Measurements from ENCODE around the gene HERC6.

HERC6 gene

DNA sequence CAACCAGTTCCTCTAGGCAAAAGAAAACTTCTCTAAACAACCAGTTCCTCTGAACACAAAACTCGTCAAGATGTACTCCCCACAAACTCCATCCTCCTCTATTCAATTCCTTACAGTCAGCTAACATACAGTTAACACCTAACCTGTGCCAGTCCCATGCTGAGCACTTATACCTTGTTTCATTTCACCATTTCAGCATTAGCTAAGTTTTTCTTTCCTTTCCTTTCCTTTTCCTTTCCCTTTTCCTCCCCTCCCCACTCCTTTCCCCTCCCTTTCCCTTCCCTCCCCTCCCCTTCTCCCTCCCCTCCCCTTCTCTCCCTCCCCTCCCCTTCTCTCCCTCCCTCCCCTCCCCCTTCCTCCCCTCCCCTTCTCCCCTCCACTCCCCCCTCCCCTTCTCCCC, 13.1 kb downstream of the HERC6 start:
- no peak overlapping the region for H3K4me3 ChIP-seq (ENCODE audit: low read depth, low read length)
- H2AFZ ChIP-seq = no peak overlapping the region
- no peak overlapping the region for H3K27ac ChIP-seq
- TF ChIP-seq, protein P1, sequence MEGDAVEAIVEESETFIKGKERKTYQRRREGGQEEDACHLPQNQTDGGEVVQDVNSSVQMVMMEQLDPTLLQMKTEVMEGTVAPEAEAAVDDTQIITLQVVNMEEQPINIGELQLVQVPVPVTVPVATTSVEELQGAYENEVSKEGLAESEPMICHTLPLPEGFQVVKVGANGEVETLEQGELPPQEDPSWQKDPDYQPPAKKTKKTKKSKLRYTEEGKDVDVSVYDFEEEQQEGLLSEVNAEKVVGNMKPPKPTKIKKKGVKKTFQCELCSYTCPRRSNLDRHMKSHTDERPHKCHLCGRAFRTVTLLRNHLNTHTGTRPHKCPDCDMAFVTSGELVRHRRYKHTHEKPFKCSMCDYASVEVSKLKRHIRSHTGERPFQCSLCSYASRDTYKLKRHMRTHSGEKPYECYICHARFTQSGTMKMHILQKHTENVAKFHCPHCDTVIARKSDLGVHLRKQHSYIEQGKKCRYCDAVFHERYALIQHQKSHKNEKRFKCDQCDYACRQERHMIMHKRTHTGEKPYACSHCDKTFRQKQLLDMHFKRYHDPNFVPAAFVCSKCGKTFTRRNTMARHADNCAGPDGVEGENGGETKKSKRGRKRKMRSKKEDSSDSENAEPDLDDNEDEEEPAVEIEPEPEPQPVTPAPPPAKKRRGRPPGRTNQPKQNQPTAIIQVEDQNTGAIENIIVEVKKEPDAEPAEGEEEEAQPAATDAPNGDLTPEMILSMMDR (IDR thresholded peaks at IDR 0.05) = no peak
- no peak overlapping the region for H3K4me2 ChIP-seq (ENCODE audit: low read length)
- no peaks in the 10 kb centered on the region for H3K27me3 ChIP-seq (ENCODE audit: control insufficient read depth, insufficient read depth, low read length)
- no peaks in the 10 kb centered on the region for H3K79me2 ChIP-seq
- no peaks in the 10 kb centered on the region for H3K36me3 ChIP-seq (ENCODE audit: control insufficient read depth, insufficient read depth, low read length)
- no peaks in the 10 kb centered on the region for H3K4me1 ChIP-seq
- no peak overlapping the region for H3K9ac ChIP-seq
- no peaks in the 10 kb centered on the region for H3K9me3 ChIP-seq (ENCODE audit: control insufficient read depth, low read length)

DNA sequence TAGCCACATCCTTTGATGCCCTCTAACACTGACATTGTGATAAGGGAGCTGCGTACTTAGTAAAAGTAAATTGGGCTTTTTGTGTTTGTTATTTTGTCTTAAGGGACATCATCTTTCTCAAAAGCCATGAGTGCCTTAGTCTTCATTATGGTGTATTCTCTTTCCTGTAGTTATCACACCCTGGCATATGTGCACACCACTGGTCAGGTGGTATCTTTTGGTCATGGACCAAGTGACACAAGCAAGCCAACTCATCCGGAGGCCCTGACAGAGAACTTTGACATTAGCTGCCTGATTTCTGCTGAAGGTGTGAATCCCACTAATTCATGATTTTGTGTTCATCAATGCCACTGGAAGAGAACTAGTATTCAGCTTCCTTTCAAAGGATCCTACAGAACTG, 18.0 kb downstream of the HERC6 start:
- Histone ChIP-seq H3K4me3 (ENCODE audit: low read depth, low read length) (no peak overlapping the region), H3K36me3 (ENCODE audit: control insufficient read depth, insufficient read depth, low read length) (no peaks in the 10 kb centered on the region), H2AFZ (no peak overlapping the region), H3K27me3 (ENCODE audit: control insufficient read depth, insufficient read depth, low read length) (no peaks in the 10 kb centered on the region), H3K79me2 (no peaks in the 10 kb centered on the region), H3K27ac (no peak overlapping the region), H3K9me3 (ENCODE audit: control insufficient read depth, low read length) (no peaks in the 10 kb centered on the region), H3K9ac (no peak overlapping the region), H3K4me2 (ENCODE audit: low read length) (no peak overlapping the region), H3K4me1 (no peaks in the 10 kb centered on the region)
- TF ChIP-seq, protein P1 (IDR thresholded peaks at IDR 0.05) = no peak

DNA sequence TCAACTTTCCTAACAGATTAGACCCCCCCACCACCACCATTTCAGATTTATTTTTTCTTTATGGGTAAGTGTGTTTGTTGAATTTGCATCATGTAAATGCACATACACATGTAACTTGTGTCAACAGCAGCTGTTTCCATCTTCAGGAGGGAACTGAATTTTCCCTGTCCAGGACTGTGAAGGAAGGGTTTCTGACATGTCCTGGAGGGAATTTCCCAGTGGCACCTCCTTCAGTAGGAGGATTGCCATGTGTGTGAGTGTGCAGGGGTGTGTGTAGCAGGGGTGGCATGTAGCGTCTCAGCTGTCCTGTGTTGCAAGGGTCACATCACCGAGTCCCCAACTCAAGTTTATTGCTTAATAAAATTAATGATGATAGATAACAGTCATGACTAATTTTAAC, 19.7 kb downstream of the HERC6 start:
- H3K36me3 ChIP-seq (ENCODE audit: control insufficient read depth, insufficient read depth, low read length) = no peaks in the 10 kb centered on the region
- TF ChIP-seq, protein P1 (IDR thresholded peaks at IDR 0.05) = no peak
- no peaks in the 10 kb centered on the region for H3K79me2 ChIP-seq
- H3K4me3 ChIP-seq (ENCODE audit: low read depth, low read length) = no peak overlapping the region
- no peak overlapping the region for H3K9ac ChIP-seq
- no peaks in the 10 kb centered on the region for H3K4me1 ChIP-seq
- no peak overlapping the region for H3K4me2 ChIP-seq (ENCODE audit: low read length)
- H2AFZ ChIP-seq = no peak overlapping the region
- no peaks in the 10 kb centered on the region for H3K9me3 ChIP-seq (ENCODE audit: control insufficient read depth, low read length)
- H3K27ac ChIP-seq = no peak overlapping the region
- H3K27me3 ChIP-seq (ENCODE audit: control insufficient read depth, insufficient read depth, low read length) = no peaks in the 10 kb centered on the region

DNA sequence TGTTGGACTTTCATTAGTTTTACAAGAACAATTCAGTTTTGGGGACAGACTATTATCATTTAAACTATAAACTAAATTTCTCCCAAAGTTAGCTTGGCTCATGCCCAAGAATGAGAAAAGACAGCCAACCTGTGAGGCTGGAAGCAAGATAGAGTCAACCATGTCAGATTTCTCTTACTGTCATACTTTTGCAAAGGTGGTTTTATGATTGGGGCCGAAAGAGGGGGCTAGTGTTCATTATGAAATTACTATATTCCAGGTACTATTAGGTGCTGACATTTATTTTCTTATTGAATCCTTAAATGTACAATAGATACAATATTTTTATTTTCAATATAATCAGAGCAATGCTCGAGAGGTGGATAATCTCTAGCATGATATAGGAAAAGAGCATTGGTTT, 30.6 kb downstream of the HERC6 start:
- Histone ChIP-seq H2AFZ (no peak overlapping the region), H3K9me3 (ENCODE audit: control insufficient read depth, low read length) (no peaks in the 10 kb centered on the region), H3K9ac (no peak overlapping the region), H3K4me2 (ENCODE audit: low read length) (no peak overlapping the region), H3K27ac (no peak overlapping the region), H3K4me1 (no peaks in the 10 kb centered on the region), H3K79me2 (no peaks in the 10 kb centered on the region), H3K27me3 (ENCODE audit: control insufficient read depth, insufficient read depth, low read length) (no peaks in the 10 kb centered on the region), H3K4me3 (ENCODE audit: low read depth, low read length) (no peak overlapping the region), H3K36me3 (ENCODE audit: control insufficient read depth, insufficient read depth, low read length) (no peaks in the 10 kb centered on the region)
- TF ChIP-seq, protein P1 (IDR thresholded peaks at IDR 0.05) = no peak

DNA sequence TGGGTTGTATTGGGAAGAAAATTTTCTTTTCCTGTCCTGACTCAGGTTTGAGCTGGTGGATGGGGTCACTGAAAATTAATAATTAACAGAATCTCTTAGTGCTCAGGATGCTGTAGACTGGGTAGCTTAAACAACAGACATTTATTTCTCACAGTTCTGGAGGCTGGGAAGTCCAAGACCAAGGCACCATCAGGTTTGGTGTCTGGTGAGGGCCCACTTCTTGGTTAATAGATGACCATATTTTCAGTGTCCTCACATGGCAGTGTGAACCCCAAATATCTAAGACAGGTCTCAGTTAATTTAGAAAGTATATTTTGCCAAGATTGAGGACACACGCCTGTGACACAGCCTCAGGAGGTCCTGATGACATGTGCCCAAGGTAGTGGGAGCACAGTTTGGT, 31.1 kb downstream of the HERC6 start:
- Histone ChIP-seq H3K9ac (no peak overlapping the region), H3K4me3 (ENCODE audit: low read depth, low read length) (no peak overlapping the region), H3K27ac (no peak overlapping the region), H2AFZ (no peak overlapping the region), H3K27me3 (ENCODE audit: control insufficient read depth, insufficient read depth, low read length) (no peaks in the 10 kb centered on the region), H3K4me2 (ENCODE audit: low read length) (no peak overlapping the region), H3K4me1 (no peaks in the 10 kb centered on the region), H3K79me2 (no peaks in the 10 kb centered on the region), H3K9me3 (ENCODE audit: control insufficient read depth, low read length) (no peaks in the 10 kb centered on the region), H3K36me3 (ENCODE audit: control insufficient read depth, insufficient read depth, low read length) (no peaks in the 10 kb centered on the region)
- TF ChIP-seq, protein P1 (IDR thresholded peaks at IDR 0.05) = no peak
